GM18517 (cell line): Measurements from ENCODE around the gene NUP93.
A peak's percentile ranks its signal among the peaks of the same experiment; 100 is the strongest.

Experiments used
- ATAC-seq: cut with Tn5 transposase; IDR thresholded peaks from one replicate; pipeline ENCODE4 v1.9.1; 2021; ENCODE audit warnings: mild to moderate bottlenecking, moderate library complexity; ENCODE audit not compliant: unreplicated experiment

NUP93 gene

DNA sequence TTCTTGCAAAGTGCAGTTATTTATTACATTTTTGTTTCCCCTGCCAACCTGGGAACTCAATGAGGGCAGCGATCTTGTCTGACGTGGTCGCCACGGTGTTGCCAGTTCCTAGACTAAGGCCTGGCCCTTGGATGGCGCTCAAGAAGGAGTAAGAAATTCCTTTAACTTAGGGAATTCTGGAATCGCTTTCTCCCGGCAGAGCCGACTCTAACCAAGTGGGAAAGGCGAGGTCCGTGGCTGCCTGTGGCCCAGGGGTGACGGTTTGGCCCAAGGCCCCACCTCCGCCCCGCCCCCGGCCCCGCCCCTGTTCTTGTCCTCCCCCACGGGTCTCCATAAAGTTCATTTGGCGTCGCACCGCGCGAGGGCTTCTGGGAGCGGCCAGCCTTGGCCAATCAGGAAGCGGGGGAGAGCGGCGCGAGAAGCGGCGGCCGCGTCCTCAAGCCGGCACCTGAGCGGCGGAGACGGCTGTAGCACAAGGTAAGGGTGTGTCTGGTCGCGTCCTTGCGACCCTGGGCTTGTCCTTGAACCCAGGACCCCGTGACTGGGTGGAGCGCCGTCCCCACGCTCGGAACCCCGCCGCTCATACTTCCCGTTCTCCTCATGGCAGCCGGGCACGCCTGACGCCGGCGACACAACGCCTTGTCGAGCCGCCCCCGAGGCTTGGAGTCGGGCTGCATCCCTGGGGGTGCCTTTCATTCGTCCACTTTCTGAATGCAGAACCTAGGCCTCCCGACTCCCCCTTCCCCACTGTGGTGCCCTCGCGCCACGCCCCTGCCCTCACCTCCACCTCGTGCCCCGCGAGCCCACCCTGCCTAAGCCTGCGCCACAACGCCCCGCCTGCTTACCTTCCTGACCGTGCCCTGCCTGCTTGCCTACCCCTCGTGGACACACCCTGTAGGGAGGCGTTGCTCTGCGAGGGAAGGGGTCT is at the start of gene NUP93:
NUP93 (plus strand) TSS at position 395 of the 928 bp plus-strand sequence. CDS start 18,119 bp downstream, outside the sequence.
- peak; percentile 72 for ATAC-seq

DNA sequence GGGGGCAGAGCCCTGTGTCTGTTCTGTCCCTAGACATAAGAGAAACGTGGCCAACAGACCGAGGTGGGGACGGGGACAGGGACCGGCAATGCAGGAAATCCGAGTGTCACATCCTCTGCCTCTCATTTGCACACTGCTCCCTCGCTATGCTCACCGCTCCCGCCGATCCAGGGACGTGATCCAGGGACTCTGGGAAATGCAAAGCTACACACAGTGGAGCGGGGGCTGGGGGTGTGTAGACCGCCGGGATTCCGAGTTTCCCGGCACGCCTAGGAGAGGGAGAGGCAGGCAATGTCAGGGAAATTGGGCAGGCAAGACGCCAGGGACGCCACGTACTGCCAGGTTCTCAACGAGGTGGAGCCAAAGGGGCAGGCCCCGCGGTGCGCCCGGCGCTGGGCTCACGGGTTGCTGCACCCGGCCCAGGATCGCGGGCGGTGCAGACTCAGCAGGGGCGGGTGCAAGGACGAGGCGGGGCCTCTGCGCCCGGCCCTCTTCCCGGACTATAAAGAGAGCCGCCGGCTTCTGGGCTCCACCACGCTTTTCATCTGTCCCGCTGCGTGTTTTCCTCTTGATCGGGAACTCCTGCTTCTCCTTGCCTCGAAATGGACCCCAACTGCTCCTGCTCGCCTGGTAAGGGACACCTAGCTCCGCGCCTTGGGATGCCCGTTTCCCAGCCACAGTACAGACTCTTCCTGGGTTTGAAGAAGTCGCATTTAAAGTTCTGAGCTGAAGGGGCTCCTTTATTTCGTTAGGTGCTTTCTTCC is 47.8 kb upstream of the NUP93 start, which contains the start of gene MT1X:
MT1X (plus strand) TSS at position 532 of the 764 bp plus-strand sequence; CDS start at position 603, 71 bp downstream.
- peak; percentile 87 for ATAC-seq

DNA sequence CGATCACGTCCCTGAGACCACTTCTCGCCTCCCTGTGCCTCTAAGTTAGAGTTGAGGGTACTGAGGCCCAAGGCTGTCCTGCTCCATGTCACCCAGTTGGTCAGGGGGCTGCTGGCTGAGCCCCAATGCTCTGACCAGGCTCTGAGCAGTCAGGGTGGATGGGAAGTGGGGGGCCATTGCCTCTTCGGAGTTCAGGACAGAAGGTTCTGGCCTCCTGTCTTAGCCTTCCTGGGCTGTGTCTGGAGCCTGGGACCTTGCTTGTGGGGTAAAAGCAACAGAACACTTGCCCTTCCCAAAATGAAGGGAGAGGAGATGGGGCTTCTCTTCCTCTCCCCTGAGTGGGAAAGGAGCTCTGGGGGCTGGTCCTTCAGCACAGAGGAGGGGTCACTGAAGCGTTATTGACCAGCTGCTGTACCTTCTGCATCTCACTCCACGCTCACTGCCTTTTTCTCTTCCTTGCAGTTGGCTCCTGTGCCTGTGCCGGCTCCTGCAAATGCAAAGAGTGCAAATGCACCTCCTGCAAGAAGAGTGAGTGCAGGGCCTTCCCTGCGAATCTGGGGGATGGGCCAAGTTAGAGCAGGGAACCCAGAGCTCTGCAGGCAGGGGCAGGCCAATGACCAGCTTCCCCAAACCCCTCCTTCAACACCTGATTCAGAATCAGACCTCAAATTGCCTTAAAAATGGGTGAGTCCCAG is 47.1 kb upstream of the NUP93 start:
- ATAC-seq: no peak

DNA sequence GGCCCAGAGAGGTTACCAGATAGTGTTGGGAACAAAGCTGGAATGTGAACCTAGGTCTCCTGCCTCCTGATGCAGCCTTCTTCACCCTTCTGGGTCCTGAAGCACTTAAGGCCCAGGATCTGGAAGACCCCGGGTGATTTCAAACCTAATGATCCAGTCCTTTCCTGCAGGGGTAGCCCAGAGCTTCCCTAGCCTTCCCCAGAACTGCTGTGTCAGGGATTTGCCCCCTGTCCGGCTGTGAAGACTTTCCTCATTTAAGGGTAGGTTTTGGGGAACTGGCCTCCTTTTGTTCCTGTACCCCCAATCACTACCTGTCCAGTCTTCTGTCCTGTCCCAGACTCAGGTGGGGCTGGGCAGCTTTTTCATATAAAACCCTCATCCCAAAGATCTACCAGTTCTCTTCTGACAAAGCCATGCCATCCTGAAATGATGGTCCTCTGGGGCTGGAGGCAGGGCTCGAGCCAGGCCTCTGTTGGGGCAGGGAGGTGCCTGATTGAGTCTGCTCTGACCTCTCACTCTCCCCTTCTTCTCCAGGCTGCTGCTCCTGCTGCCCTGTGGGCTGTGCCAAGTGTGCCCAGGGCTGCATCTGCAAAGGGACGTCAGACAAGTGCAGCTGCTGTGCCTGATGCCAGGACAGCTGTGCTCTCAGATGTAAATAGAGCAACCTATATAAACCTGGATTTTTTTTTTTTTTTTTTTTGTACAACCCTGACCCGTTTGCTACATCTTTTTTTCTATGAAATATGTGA is 46.3 kb upstream of the NUP93 start:
- ATAC-seq: no peak

DNA sequence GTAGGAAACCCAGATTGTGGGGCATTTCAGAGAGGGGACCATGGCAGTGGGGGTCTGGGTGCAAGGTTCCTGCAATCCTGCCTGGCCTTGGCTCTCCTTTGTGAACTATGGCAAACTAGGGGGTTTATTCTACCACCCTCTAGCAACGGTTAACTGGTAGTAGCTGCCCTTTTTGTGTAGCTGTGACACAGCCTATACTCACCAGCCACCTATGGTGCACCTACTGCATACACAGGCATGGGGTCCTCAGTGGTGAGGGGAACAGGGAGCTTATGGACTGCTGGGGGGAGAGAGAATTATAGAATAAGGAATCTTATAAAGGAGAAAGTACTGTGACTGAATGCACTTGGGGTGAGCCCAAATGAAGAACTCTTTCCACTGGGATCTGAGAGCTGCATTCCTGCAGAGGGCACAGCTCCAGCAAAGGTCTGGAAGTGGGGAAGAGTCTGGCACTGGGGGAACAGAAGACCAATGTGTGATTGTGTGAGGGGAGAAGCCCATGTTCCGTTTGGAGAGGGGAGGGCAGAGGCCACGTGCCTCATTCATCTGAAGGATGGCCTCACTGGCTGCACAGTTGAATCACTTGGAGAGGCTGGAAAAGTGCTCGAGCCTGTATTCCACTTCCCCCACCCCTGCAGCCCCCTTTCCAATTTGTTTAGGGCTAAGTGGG is 45.5 kb upstream of the NUP93 start:
- ATAC-seq: no peak

DNA sequence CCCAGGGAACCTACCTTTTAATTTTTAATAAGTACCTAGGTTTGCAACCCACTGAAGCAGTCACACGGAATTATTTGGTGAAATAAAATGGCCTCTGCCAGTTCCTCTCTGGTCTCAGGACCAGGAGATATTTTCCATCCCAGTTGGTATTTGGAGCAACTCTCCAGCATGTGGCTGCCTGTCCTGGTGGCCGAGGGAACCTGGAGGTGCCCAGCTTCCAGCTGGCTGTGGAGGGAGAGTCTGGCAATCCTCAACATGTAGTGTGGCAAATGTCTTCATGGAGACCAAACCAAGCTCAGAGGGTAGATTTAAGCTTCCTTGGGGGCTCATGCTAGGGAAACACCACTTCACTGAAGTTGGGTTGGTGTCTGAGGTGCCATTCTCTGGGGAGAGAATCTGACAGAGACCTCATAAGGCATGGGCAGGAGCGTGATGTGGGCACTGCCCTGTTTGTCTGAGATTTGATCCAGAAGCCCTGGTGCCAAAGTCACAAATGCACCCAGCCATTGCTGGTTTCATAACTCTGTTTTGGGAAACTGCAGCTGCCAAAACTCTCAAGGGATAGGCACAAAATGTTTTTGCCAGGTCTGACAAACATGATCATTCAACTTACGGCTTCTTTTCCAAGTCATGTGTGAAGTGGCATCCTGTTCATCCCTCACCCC is 44.9 kb upstream of the NUP93 start:
- ATAC-seq: no peak

DNA sequence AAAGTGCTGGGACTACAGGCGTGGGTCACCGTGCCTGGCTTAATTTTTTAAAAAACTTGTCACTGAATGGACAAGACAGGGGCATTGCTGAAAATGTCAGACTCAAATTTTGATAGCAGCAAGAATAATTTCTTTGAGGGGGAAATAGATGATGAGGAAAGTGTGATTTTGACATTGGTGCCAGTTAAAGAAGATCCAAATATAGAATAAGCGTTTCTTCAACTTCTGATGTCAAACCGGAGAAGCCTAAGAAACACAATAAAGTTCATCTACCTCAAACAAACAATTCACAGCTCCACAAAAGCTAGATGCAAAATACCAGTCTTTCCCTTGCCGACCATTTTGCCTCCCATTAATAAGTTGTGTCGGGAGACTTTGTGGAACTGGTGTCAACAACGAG is 43.2 kb upstream of the NUP93 start:
- no peak for ATAC-seq

DNA sequence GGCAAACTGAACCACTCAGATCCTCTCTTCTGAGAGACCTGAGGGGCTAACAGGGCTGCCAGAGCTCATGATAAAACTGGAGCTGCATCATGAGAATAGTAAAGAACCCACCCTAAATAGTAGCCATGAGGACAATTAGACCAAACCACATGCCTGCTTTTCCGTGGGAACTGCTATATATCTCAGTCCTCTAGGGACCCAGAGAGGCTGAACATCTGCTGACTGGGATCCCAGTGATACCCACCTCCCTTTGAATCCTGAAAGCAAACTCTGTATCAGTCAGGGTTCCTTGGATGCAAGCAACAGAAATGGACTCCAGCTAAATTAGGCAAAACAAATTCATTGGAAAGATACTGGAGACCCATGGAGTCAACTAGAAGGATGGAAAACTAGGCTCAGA is 41.2 kb upstream of the NUP93 start:
- no peak for ATAC-seq

DNA sequence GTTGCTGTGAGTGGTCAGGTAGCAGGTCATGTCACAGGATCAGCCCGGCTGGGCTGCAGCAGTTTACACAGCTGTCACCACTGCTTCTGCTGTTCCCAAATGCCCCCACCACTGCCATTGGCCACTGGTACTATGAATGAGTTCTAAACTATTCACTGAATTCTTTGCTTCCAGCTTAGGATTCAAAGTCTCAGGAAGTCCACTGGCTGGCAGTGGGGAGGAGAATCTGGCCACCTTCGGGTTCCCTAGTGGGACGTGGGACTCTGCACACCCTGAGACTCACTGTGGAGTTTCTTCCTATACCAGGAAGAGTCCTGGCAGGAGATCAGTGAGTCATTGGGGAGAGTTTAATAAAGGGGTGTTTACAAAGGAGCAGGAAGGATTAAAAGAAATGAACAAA is 40.8 kb upstream of the NUP93 start:
- no peak for ATAC-seq

DNA sequence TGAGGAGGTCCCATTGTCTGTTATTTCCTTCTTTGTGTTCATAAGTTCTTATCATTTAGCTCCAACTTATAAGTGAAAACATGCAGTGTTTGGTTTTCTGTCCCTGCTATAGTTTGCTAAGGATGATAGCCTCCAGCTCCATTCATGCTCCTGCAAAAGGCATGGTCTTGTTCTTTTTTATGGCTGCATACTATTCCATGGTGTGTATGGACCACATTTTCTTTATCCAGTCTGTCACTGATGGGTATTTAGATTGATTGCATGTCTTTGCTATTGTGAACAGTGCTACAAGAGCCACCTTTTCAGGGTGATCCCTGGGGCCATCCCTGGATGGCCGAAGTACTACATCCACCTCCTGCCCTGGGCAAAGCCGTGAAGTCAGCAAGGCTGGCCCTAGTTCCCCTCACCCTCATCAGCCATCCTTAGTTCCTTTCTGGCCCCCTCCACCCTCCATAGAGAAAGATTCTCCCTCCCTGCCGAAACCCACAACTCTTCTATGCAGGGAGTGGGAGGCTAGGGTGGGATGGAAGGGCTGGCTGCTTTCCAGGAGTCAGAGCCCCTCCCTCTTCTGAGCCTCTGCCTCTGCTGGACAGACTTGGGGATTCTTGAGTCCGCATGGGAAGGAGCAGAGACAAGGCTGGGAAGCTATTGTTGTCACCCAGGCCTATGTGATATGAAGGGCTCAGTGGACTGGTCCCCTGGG is 39.4 kb upstream of the NUP93 start:
- no peak for ATAC-seq

DNA sequence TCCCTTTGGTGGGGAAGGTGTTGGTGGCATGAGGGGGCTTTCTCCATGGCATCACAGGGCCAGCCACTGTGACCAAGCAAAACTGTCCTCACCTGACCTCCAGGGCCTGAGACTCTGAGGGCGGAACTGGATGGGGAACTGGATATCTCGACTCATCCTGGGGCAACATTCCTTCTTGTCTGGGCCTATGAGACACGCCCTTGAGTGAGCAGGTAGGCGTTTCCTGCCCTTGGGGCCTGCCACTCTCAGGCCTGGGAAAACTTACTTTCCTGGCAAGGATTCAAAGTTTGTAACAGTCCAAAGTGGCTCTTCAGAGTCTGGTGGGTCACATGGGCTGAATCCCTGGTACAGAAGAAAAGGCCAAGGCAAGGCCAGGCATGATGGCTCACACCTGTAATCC is 38.0 kb upstream of the NUP93 start:
- no peak for ATAC-seq

DNA sequence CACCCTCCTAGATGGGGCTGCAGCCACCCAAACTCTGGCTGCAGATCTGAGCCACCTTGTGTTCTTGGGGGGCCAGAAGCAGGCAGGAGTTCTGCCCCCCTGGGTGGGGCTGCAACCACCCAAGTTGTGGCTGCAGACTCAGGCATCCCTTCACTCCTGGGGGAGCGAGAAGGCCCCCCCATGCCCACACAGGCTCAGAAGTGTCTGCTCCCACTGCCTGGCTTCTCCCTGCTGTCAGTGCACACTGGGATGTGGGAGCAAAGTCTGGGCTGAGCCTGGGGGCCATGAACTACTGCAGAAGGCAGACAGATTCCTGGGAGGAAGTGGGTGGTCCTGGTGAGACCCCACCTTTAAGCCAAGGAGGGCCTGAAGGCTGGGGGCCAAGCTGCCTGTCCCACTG is 34.7 kb upstream of the NUP93 start:
- no peak for ATAC-seq

DNA sequence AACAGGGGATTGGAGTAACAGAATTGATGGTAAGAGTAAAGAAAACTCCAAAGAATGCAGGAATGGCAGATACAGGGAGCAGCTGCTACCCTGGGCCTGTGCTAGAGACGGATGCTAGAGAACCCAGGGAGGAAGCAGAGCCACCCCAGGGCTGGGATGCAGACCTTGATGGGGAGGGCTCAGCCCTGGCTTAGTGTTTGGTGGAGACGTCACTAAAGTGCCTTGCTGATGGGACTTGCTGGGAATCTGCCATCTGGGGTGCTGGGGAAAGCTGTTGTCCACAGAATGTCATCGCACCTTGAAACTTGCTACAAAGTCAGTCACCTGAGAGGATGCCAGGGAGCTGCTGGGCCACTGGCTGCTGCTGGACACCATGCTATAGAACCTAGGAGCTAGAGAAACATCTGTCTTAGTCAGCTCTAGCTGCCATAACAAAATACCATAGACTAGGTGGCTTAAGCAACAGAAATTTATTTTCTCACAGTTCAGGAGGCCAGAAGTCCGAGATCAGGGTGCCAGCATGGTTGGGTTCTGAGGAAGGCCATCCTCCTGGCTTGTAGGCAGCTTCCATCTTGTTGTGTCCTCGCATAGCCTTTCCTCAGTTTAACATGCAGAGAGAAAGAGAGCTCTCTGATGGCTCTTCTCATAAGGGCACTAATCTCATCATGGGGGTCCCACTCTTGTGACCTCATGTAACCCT is 32.3 kb upstream of the NUP93 start:
- ATAC-seq: no peak

DNA sequence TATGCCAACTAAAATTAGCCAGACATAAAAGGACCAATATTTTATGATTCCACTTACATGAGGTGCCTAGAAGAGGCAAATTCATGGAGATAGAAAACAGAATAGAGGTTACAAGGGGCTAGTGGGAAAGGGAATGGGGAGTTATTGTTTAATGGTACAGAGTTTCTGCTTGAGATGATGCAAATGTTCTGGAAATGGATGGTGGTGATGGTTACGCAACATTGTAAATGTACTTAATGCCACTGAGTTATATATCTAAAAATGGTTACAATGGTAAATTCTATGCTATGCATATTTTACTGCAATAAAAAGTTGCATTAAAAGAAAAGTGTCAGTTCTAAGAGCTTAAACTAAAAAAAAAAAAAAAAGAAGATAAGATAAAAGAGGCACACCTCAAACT is 29.7 kb upstream of the NUP93 start:
- ATAC-seq: no peak

DNA sequence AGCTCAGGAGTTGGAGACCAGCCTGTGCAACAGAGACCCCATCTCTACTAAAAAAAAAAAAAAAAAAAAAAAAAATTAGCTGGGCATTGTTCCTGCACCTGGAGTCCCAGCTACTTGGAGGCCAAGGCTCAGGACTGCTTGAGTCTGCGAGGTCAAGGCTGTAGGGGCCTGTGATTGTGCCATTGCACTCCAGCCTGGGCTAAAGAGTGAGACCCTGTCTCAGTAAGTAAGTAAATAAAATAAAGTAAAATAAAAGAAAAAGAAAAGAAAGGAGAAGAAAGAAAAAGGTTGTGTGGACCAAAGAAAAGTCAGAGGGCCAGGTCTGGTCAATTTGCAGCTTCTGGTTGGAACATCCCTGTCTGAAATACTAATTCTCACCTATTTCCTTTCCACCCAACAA is 29.3 kb upstream of the NUP93 start:
- ATAC-seq: no peak

DNA sequence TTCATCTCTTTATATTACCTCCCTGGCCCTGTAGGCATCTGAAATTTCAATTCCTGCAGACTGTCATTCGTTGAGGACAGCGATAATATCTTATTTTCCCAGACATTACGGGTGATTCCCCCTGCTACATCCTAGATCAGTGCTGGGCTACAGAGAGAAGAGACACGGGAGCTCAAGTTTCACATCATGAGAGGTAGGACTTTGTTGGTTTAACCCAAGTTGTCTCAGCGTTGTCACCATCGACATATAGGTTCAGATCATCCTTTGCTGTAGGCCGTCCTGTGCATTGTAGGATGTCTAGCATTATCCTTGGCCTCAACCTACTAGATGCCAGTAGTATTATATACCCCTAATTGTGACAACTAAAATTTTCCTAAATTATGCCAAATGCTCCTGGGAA is 28.4 kb upstream of the NUP93 start:
- ATAC-seq: no peak

DNA sequence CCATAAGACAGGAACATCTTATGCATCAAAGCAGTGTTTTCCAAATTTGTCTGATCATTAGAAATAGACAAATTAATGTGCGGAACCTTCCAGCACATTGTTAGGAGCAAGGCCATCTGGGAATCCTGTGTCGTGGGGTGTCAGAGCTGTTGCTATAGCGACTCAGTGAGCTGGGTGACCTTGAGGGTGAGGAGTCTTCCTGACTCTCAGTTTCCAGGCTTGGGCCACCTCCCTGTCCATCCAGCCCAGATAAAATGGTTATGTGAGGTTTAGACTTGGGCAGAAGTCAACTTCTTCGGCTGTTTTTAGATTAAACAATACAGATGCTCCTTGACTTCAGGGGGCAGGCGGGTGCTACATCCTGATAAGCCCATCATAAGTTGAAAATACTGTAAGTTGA is 27.1 kb upstream of the NUP93 start:
- ATAC-seq: no peak
